Activated T-cell treated with anti-CD3 and anti-CD28 coated beads, Interleukin-2, amount 50 U/mL, for 48 hours (primary cell): ENCODE results near the gene STK10.
"Not testable (repeated sequence)": the region's sequence is repeated elsewhere in the genome, so short reads cannot be mapped to it uniquely, and the experiment has no call there.

Experiments
- DNase-seq, 2 experiments: peaks; one replicate each; pipeline ENCODE4 v3.0.0-alpha.2; 2020

The STK10 gene

DNA sequence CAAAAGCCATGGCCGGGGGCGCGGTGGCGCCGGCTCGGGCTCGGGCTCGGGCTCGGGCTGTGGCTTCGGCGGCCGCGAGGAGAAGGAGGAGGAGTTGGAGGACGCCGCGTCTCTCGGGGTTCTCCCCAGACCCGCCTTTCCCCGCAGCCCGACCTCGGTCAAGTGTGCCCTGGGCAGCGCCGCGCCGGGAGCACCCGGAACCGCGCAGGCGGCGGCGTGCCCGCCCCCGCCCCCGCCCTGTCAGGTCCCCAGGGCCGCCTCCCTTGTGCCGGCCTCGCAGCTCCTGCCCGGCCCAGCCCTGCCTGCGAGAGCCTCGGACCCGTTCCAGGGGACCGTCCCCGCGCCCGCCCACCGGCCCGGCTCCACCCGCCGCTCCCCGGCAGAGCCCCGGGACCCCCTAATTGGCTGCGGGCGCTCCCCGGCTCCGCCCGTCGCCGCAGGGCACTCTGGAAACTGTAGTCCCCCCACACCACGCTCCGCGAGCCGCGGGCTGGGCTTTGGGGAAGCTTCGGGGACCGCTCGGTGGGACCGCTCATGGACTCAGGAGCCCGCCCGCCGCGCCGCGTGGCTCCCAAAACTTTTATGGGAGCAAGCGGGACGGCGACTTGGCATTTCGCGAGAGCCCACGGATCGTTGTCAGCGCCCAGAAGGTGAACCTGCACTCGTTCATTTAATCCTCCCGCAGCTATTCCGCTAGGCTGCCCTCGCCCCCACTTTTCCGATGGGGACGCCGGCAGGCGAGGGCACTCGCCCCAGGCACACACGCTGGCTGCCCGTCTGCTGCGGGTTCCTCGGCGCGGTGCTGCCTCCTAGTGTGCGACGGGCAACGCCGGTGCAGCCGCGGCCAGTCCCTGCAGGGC lies at the start of gene STK10:
STK10 (minus strand) TSS at position 192 of the 860 bp plus-strand sequence; CDS start at position 10, 182 bp downstream.
- DNase-seq, result peak; percentile 93 to 94

DNA sequence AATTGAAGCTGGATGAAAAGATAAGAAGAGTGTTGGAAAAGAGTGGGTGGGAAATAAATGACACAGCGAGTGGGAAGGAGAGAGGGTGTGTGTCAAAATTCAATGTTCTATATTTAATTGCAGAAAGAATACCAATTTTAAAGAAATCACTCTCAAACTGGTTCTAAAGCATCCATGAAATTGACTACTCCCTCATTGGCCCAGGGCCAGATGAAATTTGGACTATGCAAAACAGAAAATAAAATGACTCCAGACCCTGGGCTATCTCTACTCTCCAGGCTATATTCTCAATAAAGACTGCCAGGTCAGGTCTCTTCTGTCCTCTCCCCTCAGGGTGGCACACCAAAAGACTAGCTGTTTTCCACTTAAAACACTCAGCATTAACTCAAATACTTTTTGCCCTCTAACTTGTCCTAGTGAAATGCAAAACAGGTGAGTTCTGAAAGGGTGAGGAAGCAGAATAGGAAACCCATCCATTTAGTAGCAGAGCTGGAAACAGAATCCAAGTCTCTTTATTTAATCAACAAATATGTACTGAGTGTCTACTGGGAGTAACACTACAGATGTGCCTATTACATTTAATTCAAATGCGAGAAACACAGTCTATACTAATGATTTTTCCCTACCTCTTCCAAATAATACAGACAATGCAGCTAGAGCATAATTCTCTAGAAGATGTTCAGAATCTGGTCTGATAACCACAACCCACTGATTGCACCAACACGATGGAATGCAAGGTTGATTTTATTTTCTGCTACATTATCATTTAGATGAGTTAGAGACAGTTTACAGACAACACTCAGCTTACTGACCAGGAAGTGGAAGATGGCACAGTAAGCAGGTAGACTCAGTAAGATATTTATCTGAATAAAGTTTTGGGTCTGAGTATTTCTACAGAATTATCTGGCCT lies 48.1 kb upstream of the STK10 start:
- no peak for DNase-seq

DNA sequence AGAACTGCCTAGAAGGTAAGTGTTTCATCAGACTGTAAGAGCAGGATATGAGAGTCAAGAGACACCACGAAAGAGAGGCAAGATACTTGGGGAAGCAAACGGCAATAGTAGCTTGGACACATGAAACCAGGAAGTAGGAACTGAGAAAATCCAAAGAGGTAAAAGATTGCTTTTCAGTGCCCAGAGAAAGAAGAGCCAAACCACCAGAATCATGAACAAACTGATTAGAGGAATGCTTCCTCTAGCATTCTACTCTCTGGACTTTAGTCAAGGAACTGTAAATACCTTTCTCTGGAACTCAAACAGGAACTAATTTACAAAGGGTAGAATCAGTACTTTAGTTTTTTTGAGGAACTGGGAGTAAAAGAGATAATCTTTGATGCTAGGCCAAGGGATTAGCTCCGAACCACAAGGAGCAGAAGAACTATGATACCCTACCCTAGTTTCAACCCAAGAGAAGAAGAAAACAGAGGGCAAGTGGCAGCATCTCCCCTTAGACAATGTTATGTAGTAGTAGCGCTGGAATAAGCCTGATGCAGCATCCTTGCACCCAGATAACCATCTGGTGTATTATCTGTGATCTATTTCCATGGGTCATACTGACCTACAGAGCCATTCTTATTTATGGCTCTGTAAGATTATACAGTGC lies 47.2 kb upstream of the STK10 start:
- DNase-seq, result no peak

DNA sequence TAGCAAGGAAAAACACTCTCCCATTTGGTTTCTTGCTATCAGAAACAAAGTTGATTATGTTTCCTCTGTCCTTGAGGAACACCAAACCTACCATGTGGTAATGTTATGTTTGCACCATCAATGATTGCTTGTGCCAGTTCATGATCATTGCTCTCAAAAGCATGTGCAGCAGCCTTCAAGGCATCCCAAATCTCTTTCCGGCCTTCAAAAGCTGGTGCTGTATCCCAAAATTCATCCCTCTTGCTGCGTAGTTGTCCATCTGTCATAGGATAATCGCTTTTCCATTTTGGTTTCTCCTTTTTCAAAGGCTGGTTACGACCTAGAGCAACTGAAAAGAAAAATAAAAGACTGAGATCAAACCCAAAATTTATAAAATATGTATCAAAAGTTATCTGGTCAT lies 46.0 kb upstream of the STK10 start:
- DNase-seq, result no peak

DNA sequence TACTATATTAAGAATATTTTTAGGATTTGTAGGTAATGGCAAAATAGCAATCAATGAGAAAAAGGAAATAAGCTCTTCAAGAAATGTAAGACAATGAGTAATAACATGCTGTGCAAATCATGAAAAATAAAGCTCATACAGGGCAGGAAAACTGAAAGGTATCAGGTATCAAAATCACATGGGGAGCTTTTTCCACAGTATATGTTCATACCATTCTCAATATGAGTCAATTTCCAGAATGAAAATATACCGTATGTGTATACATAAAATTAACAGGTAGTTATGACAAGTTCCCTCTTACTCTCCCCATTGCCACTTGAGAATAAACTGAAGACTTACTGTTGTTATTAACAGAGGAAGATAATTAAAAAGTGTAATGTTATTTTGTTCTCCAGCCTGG lies 41.9 kb upstream of the STK10 start:
- DNase-seq, result no peak

DNA sequence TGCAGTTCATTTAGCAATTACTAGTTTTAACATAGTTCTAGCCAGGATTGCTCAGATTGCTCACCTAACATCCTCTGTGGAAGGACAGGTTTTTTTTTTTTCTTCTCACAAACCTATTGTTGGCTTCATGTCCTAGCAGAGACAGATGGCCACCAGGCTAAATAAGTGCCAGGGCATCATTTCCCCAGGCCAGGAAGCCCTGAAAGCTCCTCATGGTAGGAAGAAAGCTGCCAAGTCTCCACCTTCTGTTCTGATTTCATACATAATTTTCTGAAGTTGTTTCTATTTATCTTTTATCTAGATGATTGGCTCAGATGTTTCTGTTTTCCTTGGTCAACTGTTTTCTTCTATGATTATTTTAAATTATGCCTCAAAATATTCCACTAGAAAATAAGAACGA lies 37.0 kb upstream of the STK10 start:
- DNase-seq, result no peak

DNA sequence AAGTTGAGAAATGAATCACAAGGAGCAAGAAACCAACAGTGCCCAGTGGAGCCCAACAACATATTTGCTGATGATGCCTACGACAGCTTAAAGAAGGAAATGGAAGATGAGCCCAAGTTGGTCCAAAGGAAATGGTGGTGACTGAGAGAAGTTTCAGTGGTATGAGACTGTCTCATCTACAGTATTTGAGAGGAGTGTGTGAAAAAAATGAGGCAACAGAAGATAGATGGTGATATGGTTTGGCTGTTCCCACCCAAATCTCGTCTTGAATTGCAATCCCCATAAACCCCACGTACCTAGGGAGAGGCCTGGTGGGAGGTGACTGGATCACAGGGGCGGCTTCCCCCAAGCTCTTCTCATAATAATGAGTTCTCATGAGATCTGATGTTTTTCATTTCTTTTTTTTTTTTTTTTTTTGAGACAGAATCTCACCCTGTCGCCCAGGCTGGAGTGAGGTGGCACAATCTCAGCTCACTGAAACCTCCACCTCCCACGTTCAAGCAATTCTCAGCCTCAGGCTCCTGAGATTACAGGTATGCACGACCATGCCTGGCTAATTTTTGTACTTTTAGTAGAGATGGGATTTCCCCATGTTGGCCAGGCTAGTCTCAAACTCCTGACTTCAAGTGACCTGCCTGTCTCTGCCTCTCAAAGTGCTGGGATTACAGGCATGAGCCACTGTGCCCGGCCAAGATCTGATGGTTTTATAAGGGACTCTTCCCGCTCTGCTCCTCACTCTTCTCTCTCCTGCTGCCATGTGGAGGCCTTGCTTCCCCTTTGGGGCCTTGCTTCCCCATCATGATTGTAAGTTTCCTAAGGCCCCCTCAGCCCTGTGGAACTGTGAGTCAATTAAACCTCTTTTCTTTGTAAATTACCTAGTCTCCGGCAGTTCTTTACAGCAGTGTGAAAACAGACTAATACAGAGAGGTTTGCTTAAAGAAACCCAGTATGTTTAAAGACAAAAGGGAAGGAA lies 36.2 kb upstream of the STK10 start:
- DNase-seq, result peak; percentile 80 to 82

DNA sequence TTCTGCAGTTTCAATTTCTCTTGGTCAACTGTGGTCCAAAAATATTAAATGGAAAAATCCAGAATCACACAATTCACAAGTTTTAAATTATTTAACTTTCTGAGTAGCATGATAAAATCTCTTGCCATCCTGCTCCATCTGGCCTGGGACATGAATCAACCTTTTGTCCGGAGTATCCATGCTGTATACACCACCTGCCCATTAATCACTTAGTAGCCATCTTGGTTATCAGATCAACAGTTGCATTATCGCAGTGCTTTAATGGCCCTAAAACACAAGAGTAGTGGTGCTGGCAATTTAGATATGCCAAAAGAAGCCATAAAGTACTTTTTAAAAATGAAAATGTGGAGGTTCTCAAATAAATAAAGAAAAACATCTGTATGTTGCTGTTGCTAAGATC lies 31.3 kb upstream of the STK10 start:
- DNase-seq, result no peak

DNA sequence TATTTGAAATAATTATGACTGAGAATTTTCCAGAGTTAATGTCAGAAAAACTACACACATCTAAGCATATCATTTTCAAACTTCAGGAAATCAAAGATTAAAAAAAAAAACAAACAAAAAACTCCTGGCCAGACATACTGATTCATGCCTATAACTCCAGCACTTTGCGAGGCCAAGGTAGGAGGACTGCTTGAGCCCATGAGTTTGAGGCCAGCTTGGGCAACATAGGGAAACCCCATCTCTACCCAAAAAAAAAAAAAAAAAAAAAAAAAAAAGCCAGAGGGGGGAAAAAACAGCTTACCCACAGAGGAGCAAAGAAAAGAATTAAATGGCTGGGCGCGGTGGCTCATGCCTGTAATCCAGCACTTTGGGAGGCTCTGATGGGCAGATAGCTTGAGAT lies 28.3 kb upstream of the STK10 start:
- DNase-seq, result no peak

DNA sequence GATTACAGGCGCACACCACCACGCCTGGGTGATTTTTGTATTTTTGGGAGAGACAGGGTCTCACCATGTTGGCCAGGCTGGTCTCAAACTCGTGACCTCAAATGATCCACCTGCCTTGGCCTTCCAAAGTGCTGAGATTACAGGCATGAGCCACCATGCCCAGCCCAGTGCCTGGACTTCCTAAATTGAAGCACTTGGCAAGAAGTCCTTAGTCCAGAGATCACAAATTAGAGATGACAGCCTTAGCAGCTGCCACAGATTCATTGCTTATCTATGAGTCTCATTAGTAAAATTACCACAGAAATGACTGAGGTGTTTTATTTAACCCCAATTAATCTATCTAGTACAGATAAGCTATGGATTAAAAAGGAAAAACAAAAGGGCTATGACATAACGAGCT lies 25.1 kb upstream of the STK10 start:
- DNase-seq, result no peak

DNA sequence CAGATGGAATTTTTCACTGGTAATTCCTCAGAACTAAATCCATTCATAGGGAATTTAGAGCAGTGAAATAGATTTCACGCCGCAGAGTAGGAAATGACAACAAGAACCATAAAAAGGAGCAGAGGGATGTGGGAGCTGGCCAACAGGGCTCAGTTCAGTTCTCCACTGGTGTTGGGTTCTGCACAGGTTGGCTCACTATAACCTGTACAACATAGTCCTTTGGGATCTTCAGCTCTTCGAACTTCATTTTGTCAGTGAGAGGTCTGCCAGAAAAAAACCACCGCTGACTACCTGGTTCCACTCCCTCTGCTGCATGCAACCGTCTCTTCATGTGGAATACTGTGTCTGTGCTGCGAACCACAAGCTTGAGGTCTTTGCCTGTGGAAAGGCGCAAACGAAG lies 23.7 kb upstream of the STK10 start:
- no peak for DNase-seq

DNA sequence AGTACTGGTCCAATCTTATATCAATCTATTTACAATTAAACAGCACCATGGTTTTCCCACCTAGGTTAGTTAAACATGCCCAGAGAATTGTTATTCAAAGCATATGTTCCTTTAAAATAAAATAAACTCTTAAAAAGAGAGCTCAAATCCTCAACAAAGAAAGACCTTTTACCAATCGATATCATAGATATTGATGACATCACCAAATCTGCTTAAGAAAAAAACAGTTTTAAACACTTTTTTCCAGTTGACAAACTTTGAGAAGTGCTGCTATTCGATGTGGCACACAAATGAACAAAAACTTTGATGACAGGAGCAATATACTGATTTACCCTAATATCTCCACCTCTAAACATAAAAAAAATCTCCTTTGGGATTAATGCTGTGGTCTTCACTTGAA lies 21.7 kb upstream of the STK10 start:
- DNase-seq, result no peak

DNA sequence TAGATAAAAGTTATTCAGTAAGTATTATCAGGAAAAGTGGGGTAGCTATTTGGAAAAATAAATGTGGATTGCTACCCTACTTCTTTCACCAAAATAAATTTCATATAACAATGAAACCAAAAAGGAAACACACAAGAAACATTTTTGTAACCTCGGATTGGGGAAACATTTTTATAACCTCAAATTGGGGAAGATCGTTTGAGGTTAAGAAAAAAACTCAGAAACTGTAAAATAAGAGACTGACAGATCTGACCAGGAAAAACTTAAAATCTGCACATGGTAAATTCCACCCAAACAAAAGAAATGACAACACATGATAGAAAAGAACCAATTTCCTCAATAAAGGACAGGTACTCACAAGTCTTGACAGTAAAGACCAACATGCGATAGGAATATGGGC lies 19.5 kb upstream of the STK10 start:
- DNase-seq, result no peak

DNA sequence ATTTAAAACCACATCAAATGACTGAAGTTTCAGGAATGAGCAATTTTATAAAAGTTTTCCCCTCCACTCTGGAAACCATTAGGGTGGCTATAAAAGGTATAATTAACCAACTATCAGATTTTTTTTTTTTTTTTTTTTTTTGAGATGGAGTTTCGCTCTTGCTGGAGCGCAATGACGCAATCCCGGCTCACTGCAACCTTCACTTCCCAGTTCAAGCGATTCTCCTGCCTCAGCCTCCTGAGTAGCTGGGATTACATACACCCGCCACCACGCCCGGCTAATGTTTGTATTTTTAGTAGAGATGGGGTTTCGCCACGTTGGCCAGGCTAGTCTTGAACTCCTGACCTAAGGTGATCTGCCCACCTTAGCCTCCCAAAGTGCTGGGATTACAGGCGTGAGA lies 18.0 kb upstream of the STK10 start:
- DNase-seq, result not testable (repeated sequence)

DNA sequence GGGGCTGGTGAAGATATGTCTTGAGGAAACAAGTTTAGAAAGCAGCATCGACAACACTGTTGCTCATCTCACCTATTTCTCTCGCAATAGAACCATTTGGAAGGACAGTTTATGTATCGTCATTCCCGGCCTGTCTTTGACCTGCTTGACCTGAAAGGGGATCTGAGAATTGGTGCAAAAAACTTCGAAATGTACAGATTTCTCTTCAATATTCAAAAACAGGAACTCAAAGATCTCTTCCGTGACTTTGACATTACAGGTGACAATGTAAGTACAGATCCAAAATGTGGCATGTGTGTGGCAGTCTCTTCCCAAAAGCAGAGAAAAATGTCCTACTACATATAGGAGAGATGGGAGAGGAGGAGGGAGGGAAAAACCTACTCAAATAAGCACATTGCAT lies 12.5 kb upstream of the STK10 start:
- no peak for DNase-seq

DNA sequence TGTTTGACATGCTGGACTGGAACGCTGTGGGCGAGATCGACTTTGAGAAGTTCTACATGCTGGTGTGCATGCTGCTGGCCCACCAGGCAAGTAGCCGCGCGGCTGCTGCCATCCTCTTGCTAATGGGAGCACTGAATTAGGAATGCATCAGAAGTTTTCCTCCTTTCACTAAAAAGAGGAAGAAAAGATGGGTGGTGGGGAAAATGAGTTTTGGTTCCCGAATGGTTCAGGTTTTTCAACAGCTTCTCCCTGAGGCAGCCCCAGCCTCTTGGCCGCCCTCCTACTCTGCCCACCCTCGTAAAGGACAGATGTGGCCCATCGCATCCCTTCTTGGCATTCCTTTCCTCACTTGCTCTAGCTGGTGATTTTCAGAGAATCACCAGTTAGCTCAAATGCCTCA lies 11.4 kb upstream of the STK10 start:
- DNase-seq, result no peak

DNA sequence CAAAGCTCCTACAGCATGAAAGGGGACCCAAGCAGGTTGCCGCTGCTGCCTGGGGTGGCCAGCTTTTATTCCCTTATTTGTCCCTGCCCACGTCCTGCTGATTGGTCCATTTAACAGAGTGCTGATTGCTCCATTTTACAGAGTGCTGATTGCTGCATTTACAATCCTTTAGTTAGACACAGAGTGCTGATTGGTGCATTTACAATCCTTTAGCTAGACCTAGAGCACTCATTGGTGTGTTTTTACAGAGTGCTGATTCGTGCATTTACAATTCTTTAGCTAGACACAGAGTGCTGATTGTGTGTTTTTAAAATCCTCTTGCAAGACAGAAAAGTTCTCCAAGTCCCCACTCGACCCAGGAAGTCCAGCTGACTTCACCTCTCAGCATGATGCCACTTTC lies 9.8 kb upstream of the STK10 start:
- DNase-seq, result not testable (repeated sequence)

DNA sequence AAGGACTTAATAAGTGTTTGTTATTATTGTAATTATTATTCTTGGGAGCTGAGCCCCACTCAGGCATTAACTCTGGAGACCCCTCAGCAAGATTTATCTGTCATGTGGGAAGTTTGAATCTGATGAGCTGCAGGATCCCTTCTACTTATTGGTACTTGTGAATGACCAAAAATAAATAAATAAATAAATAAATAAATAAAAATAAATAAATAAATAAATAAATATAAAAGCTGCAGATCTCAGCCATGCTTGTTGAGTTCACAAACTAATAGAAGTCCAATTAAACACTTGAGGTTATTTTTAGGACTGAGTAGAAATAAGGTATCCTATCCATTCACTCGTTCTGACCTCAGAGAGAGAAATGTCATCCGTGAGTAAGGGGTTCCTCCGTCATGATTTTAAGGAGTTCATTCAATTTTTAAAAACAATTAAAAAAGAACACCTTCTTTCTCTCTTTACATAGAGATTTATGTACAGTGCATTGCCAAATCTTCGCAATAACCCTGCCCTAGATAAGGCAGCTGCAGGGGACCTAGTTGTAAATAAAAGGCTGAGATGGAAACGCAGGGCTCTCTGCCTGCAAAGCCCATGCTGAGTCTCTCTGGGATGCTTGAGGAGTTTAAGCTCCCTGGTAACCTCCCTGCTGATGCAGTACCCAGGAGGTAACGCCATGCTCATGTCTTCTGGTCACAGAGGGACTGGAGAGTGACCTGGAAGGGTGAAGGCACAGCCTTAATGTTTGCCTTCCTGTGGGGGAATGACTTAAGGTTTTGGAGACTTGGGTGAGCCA lies 7.2 kb upstream of the STK10 start:
- DNase-seq, result no peak

DNA sequence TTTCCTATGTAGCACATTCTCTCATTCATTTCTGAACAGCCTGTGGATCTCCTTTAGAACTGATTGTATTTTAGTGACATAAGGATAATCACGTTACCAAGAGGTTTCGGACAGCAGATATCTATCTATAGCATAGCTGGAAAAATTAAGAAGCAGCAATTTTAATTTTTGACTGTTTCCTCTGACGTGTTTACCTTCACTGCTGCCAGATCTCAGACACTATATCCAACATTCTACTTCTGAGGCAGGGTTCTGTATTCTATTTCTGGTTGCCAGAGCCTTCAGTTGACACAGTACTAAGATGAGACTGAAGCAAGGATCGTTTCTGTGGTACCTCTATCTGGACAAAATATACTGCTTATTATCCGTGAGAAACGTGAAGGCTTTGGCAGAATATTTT lies 5.8 kb upstream of the STK10 start, which contains the start of gene EFCAB9:
EFCAB9 (plus strand) TSS at position 301 of the 400 bp plus-strand sequence; CDS start at position 302, 1 bp downstream.
- no peak for DNase-seq

DNA sequence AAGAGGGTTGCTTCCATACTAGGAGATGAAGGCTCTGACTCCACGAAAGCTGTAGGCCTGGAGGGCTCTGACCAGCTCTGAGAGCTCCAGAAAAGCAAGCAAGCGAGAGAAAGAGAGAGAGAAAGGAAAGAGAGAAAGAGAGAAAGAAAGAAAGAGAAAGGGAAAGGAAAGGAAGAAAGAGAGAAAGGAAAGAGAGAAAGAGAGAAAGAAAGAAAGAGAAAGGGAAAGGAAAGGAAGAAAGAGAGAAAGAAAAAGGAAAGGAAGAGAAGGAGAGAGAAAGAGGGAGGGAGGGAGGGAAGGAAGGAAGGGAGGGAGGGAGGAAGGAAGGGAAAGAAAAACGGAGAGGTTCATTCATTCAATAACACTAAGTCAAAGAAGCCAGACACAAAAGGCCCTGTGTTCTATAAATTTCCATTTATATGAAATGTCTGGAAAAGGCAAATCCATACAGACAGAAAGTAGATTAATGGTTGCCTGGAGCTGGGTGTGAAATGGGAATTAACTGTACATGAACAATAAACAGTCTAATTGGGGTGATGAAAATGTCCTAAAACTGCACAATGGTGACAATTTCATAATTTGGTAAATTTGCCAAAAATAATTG lies 1.8 kb upstream of the STK10 start:
- no peak for DNase-seq
